IMR-90 (cell line): ENCODE results near the gene GRM5. TPM values are rescaled to one million over a fixed set of nuclear protein-coding genes. Genes with fewer than 3 reads are reported as not detected.

Source experiments
- ATAC-seq: fragments of 200-7000 bp; cut with Tn5 transposase; 2 replicates; pipeline ENCODE4 v1.9.1; 2020; ENCODE audit warnings: low read depth, mild to moderate bottlenecking, moderate library complexity
- BruUV-seq: library from RNA; stranded (reverse); fragments of 400-500 nt; replicated peaks from 2 replicates; lab custom pipeline; 2021; lab: Mats Ljungman, UMichigan
- CTCF ChIA-PET: fragments of 300-600 bp; formaldehyde crosslinking; extraction: SDS; loops from one replicate; lab custom pipeline; 2021; ENCODE audit warnings: antibody characterized with exemption; lab: Yijun Ruan, JAX
- POLR2A ChIA-PET: fragments of 300-600 bp; sonication (Branson Sonifier 250); formaldehyde crosslinking; loops from one replicate; lab custom pipeline; 2022; ENCODE audit warnings: antibody characterized with exemption; ENCODE audit not compliant: unreplicated experiment; lab: Charles Lee
- DNase-seq: peaks from one replicate; pipeline ENCODE4 v3.0.0; 2013
- H2AFZ ChIP-seq: replicated peaks from 2 replicates; pipeline ENCODE3; 2013; ENCODE audit warnings: low read length, mild to moderate bottlenecking; ENCODE audit not compliant: poor library complexity
- H2AK5ac ChIP-seq: 2 replicates; pipeline ENCODE4 v1.6.1; 2013; ENCODE audit warnings: low read depth, low read length, inconsistent platforms
- H2AK9ac ChIP-seq: replicated peaks from 2 replicates; pipeline ENCODE3; 2013; ENCODE audit warnings: mild to moderate bottlenecking, low read depth, low read length, moderate library complexity; ENCODE audit not compliant: poor library complexity
- H2BK120ac ChIP-seq: 2 replicates; pipeline ENCODE4 v1.6.1; 2013; ENCODE audit warnings: low read depth, low read length, inconsistent platforms
- H2BK15ac ChIP-seq: 3 replicates; pipeline ENCODE4 v1.6.1; 2013; ENCODE audit warnings: low read depth, low read length, inconsistent platforms
- H2BK20ac ChIP-seq: 2 replicates; pipeline ENCODE4 v1.6.1; 2013; ENCODE audit warnings: low read depth, mild to moderate bottlenecking, inconsistent platforms, low read length, moderate library complexity
- H2BK5ac ChIP-seq: 2 replicates; pipeline ENCODE4 v1.6.1; 2013; ENCODE audit warnings: mild to moderate bottlenecking, low read depth, low read length, inconsistent platforms; ENCODE audit not compliant: poor library complexity, severe bottlenecking
- H3K14ac ChIP-seq: replicated peaks from 2 replicates; pipeline ENCODE4 v1.6.1; 2013; ENCODE audit warnings: low read depth, low read length, inconsistent platforms
- H3K18ac ChIP-seq: 2 replicates; pipeline ENCODE4 v1.6.1; 2013; ENCODE audit warnings: low read depth, low read length, control low read depth
- H3K23ac ChIP-seq: 2 replicates; pipeline ENCODE4 v1.6.1; 2013; ENCODE audit warnings: low read depth, low read length, inconsistent platforms
- H3K27ac ChIP-seq: 2 replicates; pipeline ENCODE4 v1.5.1; 2013; ENCODE audit warnings: mild to moderate bottlenecking, control low read depth, low read length; ENCODE audit not compliant: insufficient read depth
- H3K27me3 ChIP-seq: 2 replicates; pipeline ENCODE4 v1.6.1; 2013; ENCODE audit warnings: low read length; ENCODE audit not compliant: control insufficient read depth, insufficient read depth
- H3K36me3 ChIP-seq: 2 replicates; pipeline ENCODE4 v1.6.1; 2013; ENCODE audit warnings: low read length, mixed read lengths; ENCODE audit not compliant: control insufficient read depth, insufficient read depth
- H3K4ac ChIP-seq: 2 replicates; pipeline ENCODE4 v1.6.1; 2013; ENCODE audit warnings: low read depth, low read length, inconsistent platforms
- H3K4me1 ChIP-seq: 2 replicates; pipeline ENCODE4 v1.6.1; 2013; ENCODE audit warnings: low read length, mixed read lengths; ENCODE audit not compliant: control insufficient read depth, insufficient read depth
- H3K4me2 ChIP-seq: 2 replicates; pipeline ENCODE4 v1.6.1; 2013; ENCODE audit warnings: low read depth, mild to moderate bottlenecking, control low read depth, low read length, moderate library complexity
- H3K4me3 ChIP-seq: 2 replicates; pipeline ENCODE4 v1.5.1; 2013; ENCODE audit warnings: low read depth, mild to moderate bottlenecking, control low read depth, low read length, moderate library complexity; ENCODE audit not compliant: insufficient read depth
- H3K56ac ChIP-seq: 2 replicates; pipeline ENCODE4 v1.6.1; 2013; ENCODE audit warnings: low read length, inconsistent platforms; ENCODE audit not compliant: insufficient read depth; ENCODE audit errors: extremely low read depth
- H3K79me1 ChIP-seq, 2 experiments: 2 replicates each; pipeline ENCODE4 v1.6.1; 2013; ENCODE audit warnings: low read length in 2 of 2, inconsistent platforms in 1 of 2, low read depth in 1 of 2
- H3K9ac ChIP-seq: 2 replicates; pipeline ENCODE4 v1.6.1; 2013; ENCODE audit warnings: low read depth, low read length, control low read depth
- H3K9me1 ChIP-seq: 2 replicates; pipeline ENCODE4 v1.6.1; 2013; ENCODE audit warnings: low read length, inconsistent platforms; ENCODE audit not compliant: insufficient read depth
- H3K9me3 ChIP-seq: 2 replicates; pipeline ENCODE4 v1.6.1; 2013; ENCODE audit warnings: low read length; ENCODE audit not compliant: control insufficient read depth, insufficient read depth
- H4K20me1 ChIP-seq: 2 replicates; pipeline ENCODE4 v1.6.1; 2013; ENCODE audit warnings: low read length, inconsistent platforms; ENCODE audit not compliant: insufficient read depth
- H4K5ac ChIP-seq: 2 replicates; pipeline ENCODE4 v1.6.1; 2013; ENCODE audit warnings: mild to moderate bottlenecking, low read depth, low read length, control low read depth
- H4K8ac ChIP-seq, 2 experiments: 2 replicates each; pipeline ENCODE4 v1.6.1; 2013; ENCODE audit warnings: low read depth in 2 of 2, low read length in 2 of 2, control low read depth in 1 of 2, inconsistent platforms in 1 of 2
- H4K91ac ChIP-seq: 2 replicates; pipeline ENCODE4 v1.6.1; 2013; ENCODE audit warnings: low read depth, low read length, inconsistent platforms; ENCODE audit not compliant: insufficient read depth
- BHLHE40 ChIP-seq: fragments of 150-350 bp; IDR thresholded peaks from 2 replicates; pipeline ENCODE4 v1.6.1; 2016; ENCODE audit warnings: mild to moderate bottlenecking, low read depth, low read length
- CHD1 ChIP-seq: IDR thresholded peaks from 2 replicates; pipeline ENCODE4 v1.6.1; 2012; ENCODE audit warnings: low read depth, low read length, improper control_type of control experiment
- CTCF ChIP-seq: conservative IDR thresholded peaks from 2 replicates; pipeline ENCODE4 v1.5.1; 2012; ENCODE audit warnings: mild to moderate bottlenecking, low read depth, low read length, improper control_type of control experiment
- FOS ChIP-seq: fragments of 150-350 bp; IDR thresholded peaks from 2 replicates; pipeline ENCODE4 v1.6.1; 2016; ENCODE audit warnings: low read depth, low read length
- MAFK ChIP-seq: IDR thresholded peaks from 2 replicates; pipeline ENCODE4 v1.6.1; 2012; ENCODE audit warnings: low read depth, low read length, improper control_type of control experiment
- MAZ ChIP-seq: IDR thresholded peaks from 2 replicates; pipeline ENCODE4 v1.6.1; 2012; ENCODE audit warnings: low read depth, mild to moderate bottlenecking, low read length, improper control_type of control experiment, moderate library complexity, borderline replicate concordance
- MXI1 ChIP-seq: IDR thresholded peaks from 2 replicates; pipeline ENCODE4 v1.6.1; 2012; ENCODE audit warnings: low read depth, mild to moderate bottlenecking, low read length, moderate library complexity, borderline replicate concordance
- NFE2L2 ChIP-seq: fragments of 150-350 bp; IDR thresholded peaks from 2 replicates; pipeline ENCODE4 v1.6.1; 2016; ENCODE audit warnings: low read depth, mild to moderate bottlenecking, low read length
- POLR2A ChIP-seq: IDR thresholded peaks from 2 replicates; pipeline ENCODE4 v1.6.1; 2012; ENCODE audit warnings: mild to moderate bottlenecking, low read depth, low read length
- RAD21 ChIP-seq: IDR thresholded peaks from 2 replicates; pipeline ENCODE4 v1.6.1; 2012; ENCODE audit warnings: low read length, improper control_type of control experiment
- RCOR1 ChIP-seq: IDR thresholded peaks from 2 replicates; pipeline ENCODE4 v1.6.1; 2012; ENCODE audit warnings: mild to moderate bottlenecking, low read length, improper control_type of control experiment; ENCODE audit not compliant: insufficient replicate concordance
- USF2 ChIP-seq: fragments of 150-350 bp; IDR thresholded peaks from 2 replicates; pipeline ENCODE4 v1.6.1; 2017; ENCODE audit warnings: mild to moderate bottlenecking, antibody characterized with exemption, low read length, low read depth
- dilution Hi-C: fragments of 300-500 bp; cut with HindIII; formaldehyde crosslinking; loops from one replicate; pipeline ENCODE4 v1.14.3; 2018; ENCODE audit warnings: low sequenced_read_pairs; ENCODE audit not compliant: unreplicated experiment
- in situ Hi-C: fragments of 300-500 bp; cut with MboI; formaldehyde crosslinking; loops from 3 replicates; pipeline ENCODE4 v1.14.3; 2019; ENCODE audit warnings: low sequenced_read_pairs, inconsistent platforms, mixed read lengths
- intact Hi-C: fragments of 100-400 bp; cut with micrococcal nuclease; formaldehyde crosslinking; loops from 2 replicates; pipeline ENCODE4 v1.10.0; 2022
- polyA plus RNA-seq, 3 experiments: library from polyadenylated mRNA; depleted of rRNA; stranded (reverse); fragments of >200 nt; gene quantifications; 2 replicates each; pipeline ENCODE4 v1.2.3, GENCODE V29; 2012; ENCODE audit warnings: low replicate concordance in 1 of 3
- total RNA-seq: library from RNA; depleted of rRNA; stranded (reverse); fragments of >200 nt; gene quantifications from 2 replicates; pipeline ENCODE4 v1.2.3, GENCODE V29; 2012

GRM5 gene
- total and polyA plus RNA-seq, 2 of the 4 experiments (the other 2 are of a cell fraction): under 0.01 TPM

- H3K9me3 ChIP-seq: no peaks in the 10 kb centered on the region
- no peaks in the 10 kb centered on the region for H3K27me3 ChIP-seq
- no peaks in the 10 kb centered on the region for H3K9me1 ChIP-seq
- no peak for ATAC-seq
- H2BK20ac ChIP-seq: no peak overlapping the region
- H2BK5ac ChIP-seq: no peak overlapping the region
- POLR2A ChIA-PET: no interaction called here
- H2BK15ac ChIP-seq: no peak overlapping the region
- H3K23ac ChIP-seq: no peak overlapping the region
- H3K4me1 ChIP-seq: no peaks in the 10 kb centered on the region
- H4K20me1 ChIP-seq: no peaks in the 10 kb centered on the region
- H3K56ac ChIP-seq: no peak overlapping the region
- no peak overlapping the region for H3K27ac ChIP-seq
- H2AK5ac ChIP-seq: no peak overlapping the region
- H4K91ac ChIP-seq: no peak overlapping the region
- no peak overlapping the region for H2AFZ ChIP-seq
- H3K9ac ChIP-seq: no peak overlapping the region
- no TSS peak for BruUV-seq
- H3K14ac ChIP-seq: no peak overlapping the region
- no peak overlapping the region for H2AK9ac ChIP-seq
- no peak overlapping the region for H3K4ac ChIP-seq
- in situ Hi-C loops: no loop called here
- CTCF ChIA-PET: no interaction called here
- no peak overlapping the region for H4K5ac ChIP-seq
- dilution Hi-C loops: no loop called here
- H3K79me1 ChIP-seq: no peaks in the 10 kb centered on the region
- TF ChIP-seq BHLHE40: no peak
- no peak for TF ChIP-seq CTCF
- no peak for TF ChIP-seq RCOR1
- TF ChIP-seq CHD1: no peak
- TF ChIP-seq RAD21: no peak
- TF ChIP-seq MAZ: no peak
- TF ChIP-seq MAFK: no peak
- no peak for TF ChIP-seq POLR2A
- no peak for TF ChIP-seq NFE2L2
- TF ChIP-seq MXI1: no peak
- no peak for TF ChIP-seq FOS
- TF ChIP-seq USF2: no peak
- H3K4me3 ChIP-seq: no peak overlapping the region
- no peak overlapping the region for H3K4me2 ChIP-seq
- H3K36me3 ChIP-seq: no peaks in the 10 kb centered on the region
- H4K8ac ChIP-seq: no peak overlapping the region
- no peak overlapping the region for H3K18ac ChIP-seq
- intact Hi-C loops: no loop called here
- H2BK120ac ChIP-seq: no peak overlapping the region
- DNase-seq: no peak
Measured at GRCh38 chr11:88972210-88972609, 93.6 kb downstream of the GRM5 start.
